Astrocyte of the cerebellum (primary cell): ENCODE measurements around the gene DSTYK.

Experiments used
- DNase-seq: peaks from one replicate; pipeline ENCODE4 v3.0.0-alpha.2; 2011; ENCODE audit warnings: low read depth
- H3K4me3 ChIP-seq: 2 replicates; pipeline ENCODE4 v1.5.1; 2011; ENCODE audit warnings: mild to moderate bottlenecking, low read depth, low read length, moderate library complexity
- CTCF ChIP-seq: IDR thresholded peaks from 2 replicates; pipeline ENCODE4 v1.5.1; 2012; ENCODE audit warnings: low read length, low read depth, moderate library complexity, mild to moderate bottlenecking; ENCODE audit errors: missing control alignments
- in situ Hi-C: cut with HindIII; loops from 2 replicates; pipeline ENCODE4 v1.10.0; 2017; ENCODE audit warnings: low sequenced_read_pairs

The DSTYK gene

GRCh38 chr1:205150651-205151428 is 60.7 kb downstream of the DSTYK start:
- in situ Hi-C loops, result no loop called here

GRCh38 chr1:205147191-205147835 is 64.2 kb downstream of the DSTYK start:
- no peak for DNase-seq
- in situ Hi-C loops, result no loop called here
- TF ChIP-seq CTCF, result no peak
- no peak overlapping the region for H3K4me3 ChIP-seq

More at GRCh38 chr1:205150651-205151428, 60.7 kb downstream of the DSTYK start:
- no peak for DNase-seq
- no peak for TF ChIP-seq CTCF
- no peak overlapping the region for H3K4me3 ChIP-seq

- peak; percentile 52 for DNase-seq
- no peak overlapping the region for H3K4me3 ChIP-seq
- TF ChIP-seq CTCF, result no peak
- in situ Hi-C loops, result no loop called here
Measured at GRCh38 chr1:205144751-205145150, 66.8 kb downstream of the DSTYK start.

- in situ Hi-C loops, result no loop called here
- no peak for DNase-seq
- TF ChIP-seq CTCF, result no peak
- H3K4me3 ChIP-seq, result no peak overlapping the region
Measured at GRCh38 chr1:205144046-205144720, 67.3 kb downstream of the DSTYK start.

GRCh38 chr1:205142102-205142469 is 69.4 kb downstream of the DSTYK start:
- DNase-seq, result no peak
- no peak for TF ChIP-seq CTCF
- in situ Hi-C loops, result no loop called here
- H3K4me3 ChIP-seq, result no peak overlapping the region

GRCh38 chr1:205141236-205142101 is 70.0 kb downstream of the DSTYK start:
- peak; percentile 73 for DNase-seq
- in situ Hi-C loops, result no loop called here
- no peak overlapping the region for H3K4me3 ChIP-seq
- TF ChIP-seq CTCF, result peak; percentile 88
